K562 (cell line): ENCODE measurements around the gene SLC41A3. TPM values are rescaled to one million over a fixed set of nuclear protein-coding genes. Genes with fewer than 3 reads are reported as not detected.

ENCODE experiments used
- ATAC-seq: fragments of 200-7000 bp; cut with Tn5 transposase; 3 replicates; pipeline ENCODE4 v1.9.1; 2020; ENCODE audit warnings: moderate library complexity
- BruUV-seq: library from RNA; stranded (reverse); fragments of 400-500 nt; replicated peaks from 2 replicates; lab custom pipeline; 2021; lab: Mats Ljungman, UMichigan
- CTCF ChIA-PET: fragments of 300-600 bp; formaldehyde crosslinking; extraction: SDS; loops from one replicate; lab custom pipeline; 2021; ENCODE audit warnings: low intra/inter-chr PET ratio; lab: Yijun Ruan, JAX
- POLR2A ChIA-PET: fragments of 300-600, 350-650 bp; sonication (Branson Sonifier 250); formaldehyde crosslinking; extraction: SDS; loops from one replicate; lab custom pipeline; 2021; ENCODE audit warnings: antibody characterized with exemption, inconsistent platforms; lab: Yijun Ruan, JAX
- DNase-seq, 4 experiments: peaks; one replicate each; pipeline versions ENCODE4 v3.0.0 to v3.0.0-alpha.2; 2011 to 2018; ENCODE audit warnings: low spot score in 3 of 4, mixed read lengths in 3 of 4; ENCODE audit errors: extremely low read depth in 1 of 4
- FAIRE-seq: peaks from 2 replicates; lab custom pipeline; 2011; peaks lifted over from hg19 to GRCh38; lab: Jason Lieb, UNC
- H2AFZ ChIP-seq: 2 replicates; pipeline ENCODE4 v1.6.0; 2011; ENCODE audit warnings: low read depth, low read length, control low read depth, inconsistent platforms
- H3K27ac ChIP-seq: fragments of 200-600 bp; 3 replicates; pipeline ENCODE4 v1.8.0; 2011; ENCODE audit warnings: low read depth, mild to moderate bottlenecking, control low read depth, inconsistent platforms, low read length, moderate library complexity, mixed read lengths; ENCODE audit errors: extremely low read depth
- H3K27me3 ChIP-seq, 2 experiments: fragments of 300-600 bp in 1 of 2; 2 replicates in 1 of 2; 3 replicates in 1 of 2; pipeline versions ENCODE4 v1.6.0 to v1.8.0; 2011; ENCODE audit warnings: inconsistent platforms in 2 of 2, low read length in 2 of 2, mild to moderate bottlenecking in 1 of 2, mixed read lengths in 1 of 2, moderate library complexity in 1 of 2; ENCODE audit not compliant: control insufficient read depth in 2 of 2, insufficient read depth in 2 of 2
- H3K36me3 ChIP-seq: fragments of 300-600 bp; 3 replicates; pipeline ENCODE4 v1.8.0; 2011; ENCODE audit warnings: mild to moderate bottlenecking, low read length, inconsistent platforms; ENCODE audit not compliant: control insufficient read depth, insufficient read depth
- H3K4me1 ChIP-seq, 2 experiments: fragments of 200-600 bp in 1 of 2; replicated peaks in 1 of 2; 2 replicates in 1 of 2; 3 replicates in 1 of 2; pipeline versions ENCODE4 v1.5.1 to v1.8.0; 2011; ENCODE audit warnings: inconsistent platforms in 2 of 2, low read length in 2 of 2, mild to moderate bottlenecking in 1 of 2, mixed read lengths in 1 of 2, moderate library complexity in 1 of 2; ENCODE audit not compliant: control insufficient read depth in 2 of 2, insufficient read depth in 2 of 2
- H3K4me2 ChIP-seq: 2 replicates; pipeline ENCODE4 v1.6.1; 2011; ENCODE audit warnings: low read length, control low read depth, inconsistent platforms, mixed read lengths; ENCODE audit not compliant: insufficient read depth
- H3K4me3 ChIP-seq: fragments of 200-600 bp; sonication (generic), shearing (Covaris generic); 2 replicates; pipeline ENCODE4 v1.5.1; 2016; ENCODE audit warnings: control low read depth, inconsistent platforms
- H3K79me2 ChIP-seq: fragments of 200-600 bp; 3 replicates; pipeline ENCODE4 v1.8.0; 2011; ENCODE audit warnings: low read length, inconsistent platforms; ENCODE audit not compliant: control insufficient read depth, insufficient read depth
- H3K9ac ChIP-seq, 2 experiments: 2 replicates each; pipeline versions ENCODE4 v1.6.0 to v1.6.1; 2011; ENCODE audit warnings: low read depth in 2 of 2, low read length in 2 of 2, control low read depth in 1 of 2, inconsistent platforms in 1 of 2, mild to moderate bottlenecking in 1 of 2, mixed read lengths in 1 of 2; ENCODE audit not compliant: insufficient read depth in 1 of 2
- H3K9me1 ChIP-seq: one replicate; pipeline ENCODE4 v1.6.0; 2011; ENCODE audit warnings: inconsistent platforms, mild to moderate bottlenecking, low read length, moderate library complexity; ENCODE audit not compliant: control insufficient read depth, insufficient read depth
- H3K9me3 ChIP-seq: replicated peaks from 2 replicates; pipeline ENCODE4 v1.5.1; 2011; ENCODE audit warnings: low read depth, low read length, inconsistent platforms; ENCODE audit not compliant: control insufficient read depth, insufficient read depth
- H4K20me1 ChIP-seq: replicated peaks from 2 replicates; pipeline ENCODE4 v1.6.1; 2011; ENCODE audit warnings: low read length, inconsistent platforms, mixed read lengths; ENCODE audit not compliant: control insufficient read depth, insufficient read depth
- ATF2 ChIP-seq: sonication (generic); formaldehyde crosslinking; IDR thresholded peaks from 2 replicates; pipeline ENCODE4 v1.8.1; 2022; ENCODE audit warnings: missing genetic modification reagents
- GTF2A2 ChIP-seq: IDR thresholded peaks from 2 replicates; pipeline ENCODE4 v1.6.1; 2016; ENCODE audit warnings: mild to moderate bottlenecking, missing genetic modification characterization, missing compliant biosample characterization
- HMG20A ChIP-seq: fragments of 450-650 bp; formaldehyde crosslinking; conservative IDR thresholded peaks from 2 replicates; pipeline ENCODE4 v1.4.0; 2020; ENCODE audit warnings: mild to moderate bottlenecking, mixed read lengths
- NFE2 ChIP-seq: IDR thresholded peaks from 2 replicates; pipeline ENCODE4 v1.6.1; 2014; ENCODE audit warnings: antibody characterized with exemption, low read depth
- NR2C2 ChIP-seq, 2 experiments: fragments of 200-800 bp in 1 of 2; sonication (Bioruptor generic) in 1 of 2; sonication (generic) in 1 of 2; formaldehyde crosslinking in 1 of 2; IDR thresholded peaks; 2 replicates each; pipeline versions ENCODE4 v1.6.1 to v1.8.0; 2016 to 2022; ENCODE audit warnings: mild to moderate bottlenecking in 1 of 2, missing compliant biosample characterization in 1 of 2, missing genetic modification characterization in 1 of 2, missing genetic modification reagents in 1 of 2
- SAFB2 ChIP-seq: fragments of 200-400 bp; formaldehyde crosslinking; IDR thresholded peaks from 2 replicates; pipeline ENCODE4 v1.6.1; 2018; ENCODE audit warnings: borderline replicate concordance, low read length, low read depth, moderate library complexity; ENCODE audit not compliant: severe bottlenecking
- TRIM28 ChIP-seq: fragments of 450-650 bp; IDR thresholded peaks from 2 replicates; pipeline ENCODE4 v1.6.1; 2017
- TSC22D4 ChIP-seq: fragments of 450-650 bp; IDR thresholded peaks from 2 replicates; pipeline ENCODE4 v1.6.1; 2016; ENCODE audit warnings: missing genetic modification characterization, missing biosample characterization, control low read depth
- USF1 ChIP-seq: sonication (generic); formaldehyde crosslinking; IDR thresholded peaks from 2 replicates; pipeline ENCODE4 v1.9.0; 2022; ENCODE audit warnings: mild to moderate bottlenecking, missing genetic modification reagents
- ZMIZ1 ChIP-seq, 2 experiments: fragments of 150-350 bp in 1 of 2; IDR thresholded peaks; 2 replicates each; pipeline ENCODE4 v1.6.1; 2012 to 2016; ENCODE audit warnings: low read depth in 2 of 2, low read length in 2 of 2, mild to moderate bottlenecking in 1 of 2, moderate library complexity in 1 of 2
- ZNF217 ChIP-seq: sonication (generic); formaldehyde crosslinking; IDR thresholded peaks from 2 replicates; pipeline ENCODE4 v1.8.0; 2022; ENCODE audit warnings: mild to moderate bottlenecking, missing genetic modification reagents
- ZNF551 ChIP-seq: fragments of 250-450 bp; sonication (Bioruptor Pico); IDR thresholded peaks from 2 replicates; pipeline ENCODE4 v1.5.0; 2021; ENCODE audit warnings: mild to moderate bottlenecking, moderate library complexity
- WGBS: fragments of 100-300 bp; shearing (Covaris generic); methylation state at CpG from one replicate; pipeline ENCODE4 v1.1.6; 2016; ENCODE audit warnings: low coverage, mixed read lengths; ENCODE audit not compliant: insufficient coverage; ENCODE audit errors: missing lambda C conversion rate; 5-methylcytosine and 5-hydroxymethylcytosine counted together
- in situ Hi-C: fragments of 300-500 bp; cut with MboI; formaldehyde crosslinking; loops from 4 replicates; pipeline ENCODE4 v1.15.0; 2018; ENCODE audit warnings: inconsistent platforms, mixed read lengths
- intact Hi-C: fragments of 100-400 bp; cut with micrococcal nuclease; formaldehyde crosslinking; loops from 2 replicates; pipeline ENCODE4 v1.14.2; 2022
- polyA plus RNA-seq, 8 experiments: library from polyadenylated mRNA; depleted of rRNA in 4 of 8; stranded (reverse) in 5 of 8; unstranded in 3 of 8; fragments of >200 nt; fragmentation: Nextera tagmentation in 2 of 8; fragmentation: Illumina TruSeq in 1 of 8; extraction: Ambion mirVana in 2 of 8; extraction: Trizol in 1 of 8; gene quantifications; 2 replicates each; pipeline versions ENCODE4 v1.2.1 to v1.2.3, GENCODE V29; 2011 to 2014; ENCODE audit warnings: inconsistent platforms in 1 of 8, missing spikeins in 1 of 8
- total RNA-seq, 7 experiments: library from RNA; depleted of rRNA in 6 of 7; stranded (reverse); fragments of >200 nt in 6 of 7; fragmentation: Illumina TruSeq in 2 of 7; extraction: Trizol in 2 of 7; gene quantifications; 2 replicates each; pipeline versions ENCODE4 v1.2.1 to v1.2.3, GENCODE V29; 2011 to 2021; ENCODE audit warnings: low replicate concordance in 1 of 7
- TF ChIP-seq, protein P1 (sequence below): sonication (generic); formaldehyde crosslinking; IDR thresholded peaks from 2 replicates; pipeline ENCODE4 v1.8.0; 2022; ENCODE audit warnings: mild to moderate bottlenecking, missing genetic modification reagents

The SLC41A3 gene
- total and polyA plus RNA-seq, 9 of the 15 experiments (the other 6 are each of a cell fraction or from before 2014, with no cell fraction given) = 4.1 to 20.7 (median 11.2) TPM

DNA sequence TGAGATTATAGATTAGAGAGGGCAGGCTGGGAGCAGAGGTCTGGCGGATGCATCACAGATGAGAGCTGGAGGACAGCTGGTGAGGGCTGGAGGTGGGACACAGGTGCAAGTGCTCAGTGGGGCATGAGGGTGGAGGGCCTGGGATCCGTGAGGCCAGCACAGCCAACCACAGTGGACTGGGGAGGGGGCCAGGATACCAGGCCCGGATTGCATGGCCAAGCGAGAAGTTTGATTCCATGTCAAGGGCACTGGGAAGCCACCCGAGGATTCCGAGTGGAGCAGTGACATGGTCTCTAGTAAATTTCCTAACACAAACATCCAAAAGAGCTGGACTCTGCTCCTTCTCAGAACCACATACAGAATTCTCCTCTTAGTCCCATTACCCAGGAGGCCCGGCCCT, 44.0 kb upstream of the SLC41A3 start (continued):
- TF ChIP-seq, protein P1, sequence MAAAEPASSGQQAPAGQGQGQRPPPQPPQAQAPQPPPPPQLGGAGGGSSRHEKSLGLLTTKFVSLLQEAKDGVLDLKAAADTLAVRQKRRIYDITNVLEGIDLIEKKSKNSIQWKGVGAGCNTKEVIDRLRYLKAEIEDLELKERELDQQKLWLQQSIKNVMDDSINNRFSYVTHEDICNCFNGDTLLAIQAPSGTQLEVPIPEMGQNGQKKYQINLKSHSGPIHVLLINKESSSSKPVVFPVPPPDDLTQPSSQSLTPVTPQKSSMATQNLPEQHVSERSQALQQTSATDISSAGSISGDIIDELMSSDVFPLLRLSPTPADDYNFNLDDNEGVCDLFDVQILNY = no peak
- TF ChIP-seq SAFB2 (no peak), USF1 (no peak), ZMIZ1 (IDR thresholded peaks at IDR 0.05; ENCODE audit: low read depth in 2 of 2, low read length in 2 of 2) (no peak)

GRCh38 chr3:126127452-126127851, 43.5 kb upstream of the SLC41A3 start:
- 0% methylated on average over 1 of the region's 10 CpGs for WGBS
- H4K20me1 ChIP-seq = no peaks in the 10 kb centered on the region
- CTCF ChIA-PET = no interaction called here
- TF ChIP-seq ZNF551 (CRISPR knock-in tag) = no peak
- no peak for TF ChIP-seq TRIM28
- no peak for TF ChIP-seq NR2C2 (CRISPR knock-in tag; IDR thresholded peaks at IDR 0.05)
- TF ChIP-seq NR2C2 (tag; IDR thresholded peaks at IDR 0.05) = no peak
- TF ChIP-seq NFE2 = no peak
- TF ChIP-seq ZNF217 (CRISPR knock-in tag) = no peak
- no peak for TF ChIP-seq ATF2
- no peak for TF ChIP-seq GTF2A2 (tag)
- TF ChIP-seq HMG20A (CRISPR knock-in tag) = no peak
- no peak for TF ChIP-seq TSC22D4
- intact Hi-C loops (no loop called here), in situ Hi-C loops (loop anchor here (25.0 kb wide), 1 partner anchor 260 kb away; the partner anchor contains the start of gene CFAP100)
- no peaks in the 10 kb centered on the region for H3K79me2 ChIP-seq
- peaks cover 0 to 29% of the 10 kb centered on the region in 2 experiments; a peak in 2 of 5 replicates for H3K27me3 ChIP-seq
- H3K4me1 ChIP-seq = no peaks in the 10 kb centered on the region
- no peak for FAIRE-seq
- H3K9me1 ChIP-seq = no peaks in the 10 kb centered on the region
- no peak overlapping the region for H3K27ac ChIP-seq
- no peak for DNase-seq
- H3K9me3 ChIP-seq = no peaks in the 10 kb centered on the region
- POLR2A ChIA-PET = no interaction called here
- H3K9ac ChIP-seq = no peak overlapping the region
- ATAC-seq = no peak
- no TSS peak for BruUV-seq
- no peak overlapping the region for H2AFZ ChIP-seq
- H3K4me2 ChIP-seq = no peak overlapping the region
- no peak overlapping the region for H3K4me3 ChIP-seq
- H3K36me3 ChIP-seq = no peaks in the 10 kb centered on the region
